Stimulated activated CD8-positive, alpha-beta memory T cell treated with anti-CD3 and anti-CD28 coated beads, Interleukin-12 subunit alpha, Interleukin-12 subunit beta, amount 100 ng/mL, for 24 hours (primary cell): ENCODE measurements around the gene SLC23A1.
"Not testable (repeated sequence)": the region's sequence is repeated elsewhere in the genome, so short reads cannot be mapped to it uniquely, and the experiment has no call there.

Experiments used
- DNase-seq: peaks from one replicate; pipeline ENCODE4 v3.0.0-alpha.2; 2020; ENCODE audit errors: extremely low read depth

The SLC23A1 gene

DNA sequence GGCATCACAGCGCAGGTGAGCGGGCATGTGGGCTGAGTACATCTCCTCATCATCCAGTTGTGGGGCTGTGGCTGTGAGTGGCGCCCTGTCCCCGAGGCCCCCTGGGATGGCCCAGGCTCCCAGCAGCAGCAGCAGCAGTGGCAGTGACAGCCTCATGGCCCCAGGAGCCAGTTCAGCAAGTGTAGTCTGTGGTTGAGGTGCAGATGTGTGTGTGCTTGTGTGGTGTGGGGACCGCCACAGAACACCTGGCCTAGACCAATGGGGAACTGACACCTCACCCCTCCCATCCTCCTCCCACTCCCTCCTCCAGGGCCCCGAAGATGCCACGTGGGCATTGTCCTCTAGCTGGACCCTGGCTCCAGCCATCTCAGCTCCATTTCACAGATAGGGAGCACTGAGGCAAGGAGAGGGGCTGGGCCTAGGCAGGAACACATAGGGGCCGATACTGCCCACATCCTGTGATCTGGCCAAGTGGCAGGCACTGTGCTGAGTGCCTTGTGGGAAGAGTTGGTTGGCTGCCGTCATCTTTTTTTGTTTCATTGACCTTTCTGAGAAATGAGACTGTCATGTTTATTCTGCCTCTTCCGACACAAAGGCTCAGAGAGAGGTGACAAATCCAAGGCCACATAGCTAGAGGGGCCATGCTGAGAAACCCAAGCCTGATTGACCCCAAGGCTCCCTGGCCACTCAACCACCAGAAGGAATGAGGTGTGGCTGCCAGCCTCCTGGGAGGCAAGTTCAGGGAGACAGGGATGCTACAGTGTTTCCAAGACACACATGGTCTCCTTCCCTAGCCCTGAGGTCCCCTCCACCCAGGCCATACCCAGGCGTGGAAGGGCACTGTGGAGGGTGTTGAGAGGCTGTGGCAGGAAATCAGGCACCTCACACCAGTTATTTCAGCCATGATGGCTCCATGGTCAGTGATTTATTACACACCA lies 6.9 kb upstream of the SLC23A1 start, which contains the start of gene MZB1:
Gene MZB1 (minus strand): TSS at position 213 of the 938 bp plus-strand sequence. CDS start 57 bp downstream, at position 156.
- DNase-seq: no peak

DNA sequence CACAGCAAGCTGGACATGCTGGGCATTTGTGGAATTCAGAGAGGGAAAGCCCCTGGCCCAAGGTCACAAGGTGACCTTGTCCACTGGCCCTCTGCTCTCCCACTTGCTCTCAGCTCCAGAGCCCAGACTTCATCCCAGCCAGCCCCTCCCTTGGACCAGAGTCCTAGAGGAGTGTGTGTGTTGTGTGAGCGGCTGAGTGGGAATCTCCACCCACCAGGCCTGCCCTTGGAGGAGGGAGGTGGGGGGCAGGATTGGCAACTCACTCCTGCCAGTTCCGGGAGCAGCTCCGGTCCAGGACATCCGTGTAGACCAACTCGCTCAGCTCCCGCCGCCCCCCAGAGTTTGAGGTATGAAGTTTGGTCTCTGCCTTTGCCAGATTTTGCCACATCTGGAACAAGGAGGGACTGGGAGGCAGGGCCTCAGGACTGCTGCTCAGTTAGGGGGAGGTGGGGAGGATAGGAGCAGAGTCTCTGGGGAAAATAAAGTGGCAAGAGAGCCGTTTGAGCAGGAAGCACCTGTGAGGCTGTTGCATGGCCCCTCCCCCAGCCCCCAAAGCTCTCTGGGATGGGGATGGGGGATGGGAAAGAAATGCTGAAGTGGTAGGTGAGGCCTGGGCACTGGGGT lies 5.2 kb upstream of the SLC23A1 start:
- DNase-seq: no peak

DNA sequence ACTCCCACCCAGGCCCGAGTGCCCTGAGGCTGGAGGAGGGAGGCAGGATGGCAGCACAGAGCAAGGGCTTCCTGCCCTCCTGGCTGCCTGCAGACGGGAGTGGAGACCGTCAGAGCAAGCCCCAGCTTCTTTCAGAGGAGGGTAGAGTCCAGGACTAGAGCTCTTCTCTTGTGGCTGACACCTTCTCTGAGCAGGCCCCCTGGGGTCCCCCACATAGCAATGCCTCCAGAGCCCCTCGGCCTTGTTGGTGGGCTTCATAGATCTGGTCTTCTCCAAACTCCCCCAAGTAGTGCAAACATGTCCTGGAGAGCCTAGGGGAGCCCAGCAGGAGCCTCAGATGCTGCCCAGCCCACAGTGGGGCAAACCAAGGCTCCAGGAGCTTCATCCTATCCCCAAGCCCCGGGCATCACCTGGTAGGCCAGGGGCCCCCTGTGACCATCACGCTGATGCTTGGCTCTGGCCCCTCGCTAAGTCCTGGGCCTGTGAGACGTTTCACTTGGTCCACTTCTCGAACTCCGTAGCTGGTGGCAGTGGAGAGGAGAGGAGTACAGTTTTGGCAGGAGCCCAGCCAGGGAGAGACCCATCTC lies 4.6 kb upstream of the SLC23A1 start:
- no peak for DNase-seq

DNA sequence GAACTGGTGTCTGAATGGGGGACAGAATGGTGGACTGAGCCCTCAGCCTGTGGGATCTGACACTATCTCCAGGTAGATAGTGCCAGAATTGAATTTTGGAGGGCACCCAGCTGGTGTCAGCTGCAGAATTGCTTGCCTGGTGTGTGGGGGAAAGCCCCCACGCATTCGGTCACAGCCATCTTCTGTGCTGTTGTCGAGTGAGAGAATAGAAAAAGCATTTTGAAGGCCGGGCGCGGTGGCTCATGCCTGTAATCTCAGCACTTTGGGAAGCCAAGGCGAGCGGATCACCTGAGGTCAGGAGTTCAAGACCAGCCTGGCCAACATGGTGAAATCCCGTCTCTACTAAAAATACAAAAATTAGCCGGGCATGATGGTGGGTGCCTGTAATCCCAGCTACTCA lies 3.9 kb upstream of the SLC23A1 start:
- DNase-seq: not testable (repeated sequence)

DNA sequence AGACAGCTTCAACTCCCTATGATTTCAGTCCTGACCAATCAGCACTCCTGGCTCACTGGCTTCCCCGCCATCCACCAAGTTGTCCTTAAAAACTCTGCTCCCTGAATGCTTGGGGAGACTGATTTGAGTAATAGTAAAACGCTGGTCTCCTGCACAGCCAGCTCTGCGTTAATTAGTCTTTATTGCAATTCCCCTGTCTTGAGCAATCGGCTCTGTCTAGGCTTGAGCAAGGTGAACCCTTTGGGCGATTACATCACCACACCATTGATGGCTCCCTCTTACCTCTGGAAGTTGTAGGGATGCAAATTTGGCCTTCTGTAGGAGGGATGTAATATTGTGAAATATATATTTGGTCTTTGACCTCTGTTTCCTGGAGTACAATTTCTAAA lies 2.9 kb upstream of the SLC23A1 start:
- no peak for DNase-seq

DNA sequence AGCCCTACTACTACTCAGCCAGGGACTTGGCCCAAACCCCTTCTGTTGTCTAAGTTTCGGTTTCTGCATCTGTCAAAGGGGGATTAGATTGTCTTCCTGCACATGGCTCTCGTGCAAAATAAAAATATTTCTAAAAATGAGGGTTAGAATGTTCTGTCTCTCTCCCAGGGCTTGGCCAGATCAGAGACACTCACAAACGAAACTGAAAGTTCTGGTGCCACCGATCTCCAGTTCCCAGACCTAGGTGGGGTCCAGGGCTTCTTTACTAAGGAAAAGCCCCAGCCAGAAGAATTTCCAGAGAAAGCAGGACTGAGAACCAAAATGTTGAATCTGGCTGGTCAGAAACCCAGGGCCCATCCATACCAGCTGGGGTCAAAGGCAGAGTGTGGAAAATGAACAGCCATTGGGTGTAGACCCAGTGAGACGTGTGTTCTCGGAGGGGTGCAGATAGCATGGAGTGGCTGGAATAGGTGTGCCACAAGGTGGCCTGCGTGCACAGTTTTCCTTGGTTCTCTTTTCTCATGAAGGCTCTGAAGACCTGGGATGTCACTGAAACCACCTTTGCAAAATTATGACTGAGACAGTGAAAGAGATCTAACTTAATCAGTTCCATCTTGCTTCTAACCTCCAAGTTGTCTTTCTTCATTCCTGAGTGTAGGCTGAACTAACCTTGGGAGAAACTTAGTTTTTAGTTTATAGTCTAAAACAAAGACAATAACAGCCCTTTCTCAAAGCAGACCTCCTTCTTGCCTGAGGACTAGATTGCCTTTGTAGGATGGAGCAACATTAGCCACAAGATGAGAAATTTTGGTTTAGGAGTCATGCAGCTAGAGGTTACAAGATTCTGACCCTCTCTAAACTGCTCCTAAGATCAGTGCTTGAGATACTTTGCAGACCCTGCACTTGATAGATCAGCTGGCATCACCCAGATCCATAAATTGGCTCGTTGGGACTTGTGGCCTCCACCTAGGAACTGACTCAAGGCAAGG lies 2.3 kb upstream of the SLC23A1 start:
- DNase-seq: no peak

DNA sequence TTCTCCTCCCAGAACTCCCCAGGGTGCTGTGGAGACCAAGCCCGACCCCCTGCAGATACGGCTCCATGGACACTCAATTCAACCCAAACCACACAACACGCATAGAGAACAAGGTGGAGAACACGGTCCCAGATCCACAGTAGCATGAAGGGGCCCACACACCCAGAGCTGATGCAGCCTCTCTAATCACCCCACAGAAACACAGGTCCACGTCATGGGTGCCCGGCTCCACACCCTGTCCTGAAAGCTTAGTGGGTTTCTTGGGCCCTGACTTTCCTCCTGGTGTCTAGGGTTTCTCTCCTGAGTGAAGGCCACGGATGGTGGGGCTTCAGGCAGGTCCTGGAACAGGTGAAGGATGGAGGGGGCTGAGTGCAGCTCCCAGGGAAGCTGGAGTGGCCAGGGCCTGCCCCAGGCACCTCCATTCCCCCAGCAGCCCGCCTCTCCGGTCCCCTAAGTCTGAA lies 1.5 kb upstream of the SLC23A1 start:
- DNase-seq: no peak

DNA sequence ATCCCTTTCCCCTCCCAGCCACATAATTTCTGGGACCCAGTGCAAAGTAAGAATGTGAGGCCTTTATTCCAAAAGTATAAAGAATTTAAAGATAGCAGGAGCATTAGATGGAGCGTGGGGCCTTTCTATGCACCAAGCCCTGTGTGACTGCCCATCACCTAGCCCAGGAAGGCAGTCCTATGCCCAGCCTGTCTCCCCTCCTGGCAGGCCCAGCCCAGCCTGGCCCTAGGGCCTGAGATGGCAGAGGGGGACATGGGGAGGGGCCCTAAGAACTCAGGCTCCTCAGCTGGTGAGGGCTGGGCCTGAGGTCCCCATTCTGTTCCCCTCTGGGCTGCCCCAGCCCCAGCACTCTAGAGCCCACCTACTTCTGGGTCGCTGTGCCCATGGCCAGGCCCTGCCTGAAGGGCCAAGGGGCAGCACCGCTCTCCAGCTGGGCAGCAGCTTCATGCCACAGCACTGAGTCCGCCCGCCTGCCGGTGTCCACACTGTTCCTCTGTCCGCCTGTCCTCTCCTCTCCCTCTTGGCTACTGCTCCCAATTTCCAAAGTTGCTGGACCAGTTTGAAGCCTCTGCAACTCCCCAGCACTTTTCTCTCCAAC lies 995 bp upstream of the SLC23A1 start:
- DNase-seq: no peak

DNA sequence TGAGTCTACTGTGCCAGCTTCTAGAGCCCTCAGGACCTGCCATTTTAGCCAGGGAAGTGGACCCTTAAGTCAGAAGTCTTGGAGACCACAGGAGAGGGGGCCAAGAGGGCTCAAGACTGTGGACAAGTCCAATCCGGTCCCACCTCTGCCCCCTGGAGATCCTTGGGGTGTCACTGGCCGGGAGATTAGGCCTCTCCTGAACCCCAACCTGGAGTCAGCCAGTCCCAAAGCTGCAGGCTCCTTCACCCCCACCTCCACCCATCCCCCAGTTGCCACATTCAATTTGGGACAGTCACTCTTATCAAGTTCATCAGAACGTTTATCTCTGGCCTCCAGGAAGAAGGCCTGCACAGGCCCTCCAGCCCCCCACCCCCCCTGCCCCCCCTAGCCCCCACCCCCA lies 290 bp downstream of the SLC23A1 start:
- no peak for DNase-seq

DNA sequence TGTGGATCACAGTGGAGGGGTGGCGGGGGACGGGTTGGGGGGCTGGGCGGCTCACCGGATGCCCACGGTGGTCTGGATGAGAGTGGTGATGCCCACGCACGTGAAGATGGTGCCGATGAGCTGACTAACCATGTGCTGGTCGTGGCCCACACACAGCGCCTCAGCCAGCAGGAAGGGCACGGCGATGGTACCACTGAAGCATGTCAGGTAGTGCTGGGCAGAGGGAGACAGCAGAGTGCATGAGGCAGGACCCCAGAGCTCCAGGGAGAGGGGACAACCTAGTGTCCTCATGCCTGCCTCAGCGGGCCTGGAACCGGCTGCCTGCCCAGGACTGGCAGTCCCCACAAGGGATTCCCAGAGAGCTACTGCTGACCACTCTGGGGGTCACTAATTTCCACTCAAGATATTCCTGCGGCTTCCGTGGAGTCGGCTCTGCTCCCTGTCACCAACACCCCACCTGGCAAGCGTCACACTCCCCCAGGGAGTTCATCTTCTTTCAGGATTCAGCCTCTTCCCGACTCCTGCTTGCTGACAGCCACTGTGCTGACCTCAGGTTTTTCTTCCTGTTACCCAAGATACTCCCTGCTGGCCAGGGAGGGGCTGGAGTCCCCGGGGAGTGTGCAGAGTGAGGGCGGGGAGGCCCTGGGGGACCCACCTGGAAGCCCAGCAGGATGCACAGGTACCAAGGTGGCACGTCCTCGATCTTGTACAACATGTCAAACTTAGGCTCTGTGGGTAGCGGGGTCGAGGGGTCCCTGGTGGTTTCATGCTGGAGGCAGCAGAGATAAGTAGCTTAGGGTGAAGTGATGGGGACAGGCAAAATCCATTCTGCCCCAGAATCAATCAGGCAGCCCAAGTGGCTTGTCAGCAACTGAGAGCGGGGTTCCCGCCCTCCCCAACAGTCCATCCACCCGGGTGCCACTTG lies 998 bp downstream of the SLC23A1 start:
- DNase-seq: no peak

DNA sequence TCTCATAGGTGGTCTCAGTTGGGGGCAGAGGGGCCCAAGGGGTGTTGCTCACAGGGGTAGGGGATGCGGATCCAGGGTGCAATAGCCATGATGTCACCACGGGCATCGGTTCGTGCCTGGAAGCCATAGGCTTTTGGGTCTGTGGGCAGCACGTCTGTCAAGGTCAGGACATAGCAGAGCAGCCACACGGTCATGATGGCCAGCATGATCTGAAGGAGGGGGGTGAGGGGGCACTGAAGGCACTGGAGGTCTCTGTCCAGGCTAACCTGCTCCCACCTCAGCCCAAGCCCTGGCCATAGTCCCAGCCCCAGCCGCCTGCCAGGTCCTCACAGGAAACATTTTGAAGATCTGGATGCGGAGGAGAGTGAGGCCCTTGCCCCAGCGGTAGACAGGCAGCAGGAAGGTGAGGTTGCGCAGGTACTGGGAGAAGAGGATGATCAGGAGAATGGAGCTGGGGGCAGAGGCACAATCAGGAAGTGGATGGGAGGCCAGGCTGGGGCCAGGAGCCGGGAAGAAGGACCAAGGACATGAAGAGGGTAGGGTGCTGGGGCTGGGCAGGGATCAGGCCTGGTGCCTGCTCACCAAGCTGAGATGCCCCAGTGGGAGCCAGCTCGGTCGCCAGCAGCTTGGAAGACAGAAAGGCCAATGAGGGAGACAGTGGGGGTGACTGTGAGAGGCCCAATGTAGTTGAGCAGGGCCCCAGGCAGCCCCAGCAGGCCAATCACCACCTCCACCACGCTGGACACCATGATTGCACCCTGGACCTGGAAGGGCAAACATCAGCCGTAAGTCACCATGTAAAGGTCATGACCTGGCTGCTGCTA lies 3.3 kb downstream of the SLC23A1 start:
- DNase-seq: no peak

DNA sequence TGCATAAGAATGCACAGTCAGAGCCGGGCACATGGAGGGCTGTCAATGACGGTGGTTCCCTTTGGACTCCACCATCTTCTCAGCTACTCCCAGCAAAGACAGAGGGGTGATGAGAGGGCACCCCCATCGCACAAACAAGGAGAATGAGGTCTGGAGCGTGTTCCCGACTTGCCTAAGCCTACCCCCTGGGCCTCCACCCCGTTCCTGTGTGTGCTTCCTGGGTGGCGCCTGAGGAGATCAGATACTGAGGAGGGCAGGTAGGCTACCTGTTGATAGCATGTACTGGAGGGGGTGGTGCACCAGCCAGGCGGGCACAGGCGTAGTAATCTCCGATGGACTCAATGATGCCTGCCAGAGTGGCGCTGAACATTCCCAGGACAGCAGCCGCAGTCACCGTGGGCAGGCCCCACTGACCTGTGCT lies 4.1 kb downstream of the SLC23A1 start:
- no peak for DNase-seq

DNA sequence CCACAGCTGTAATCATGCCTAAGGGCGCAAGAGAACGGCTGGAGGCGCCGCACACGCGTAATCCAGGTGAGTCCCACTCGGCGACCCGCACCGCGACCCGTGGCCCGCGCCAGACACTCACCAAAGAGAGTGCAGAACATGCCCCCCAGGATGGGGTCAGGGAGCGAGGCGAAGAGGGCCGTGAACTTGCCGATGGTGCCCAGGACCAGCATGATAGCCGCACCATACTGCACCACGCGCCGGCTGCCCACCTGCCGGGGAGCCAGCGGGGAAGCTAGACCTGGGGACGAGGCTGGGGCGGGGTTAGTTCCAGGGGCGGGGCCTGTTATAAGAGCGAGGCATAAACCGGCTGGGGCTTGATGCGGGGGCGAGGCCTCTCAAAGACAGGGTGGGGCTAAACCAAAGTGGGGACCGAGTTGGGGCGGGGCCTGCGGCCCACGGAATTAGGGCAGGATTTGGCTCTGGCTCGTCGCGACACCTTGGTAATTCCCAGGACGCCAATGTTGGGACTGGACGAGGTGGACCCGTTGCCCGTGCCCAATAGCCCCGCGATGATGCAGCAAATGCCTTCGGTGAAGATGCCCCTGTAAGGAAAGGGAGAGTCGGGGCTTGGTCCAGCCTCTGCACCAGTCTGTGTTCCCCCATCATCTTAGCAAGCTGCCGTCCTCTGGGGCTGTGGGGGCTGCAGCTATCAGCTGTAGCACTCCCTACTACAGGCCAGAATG lies 4.8 kb downstream of the SLC23A1 start:
- DNase-seq: no peak

DNA sequence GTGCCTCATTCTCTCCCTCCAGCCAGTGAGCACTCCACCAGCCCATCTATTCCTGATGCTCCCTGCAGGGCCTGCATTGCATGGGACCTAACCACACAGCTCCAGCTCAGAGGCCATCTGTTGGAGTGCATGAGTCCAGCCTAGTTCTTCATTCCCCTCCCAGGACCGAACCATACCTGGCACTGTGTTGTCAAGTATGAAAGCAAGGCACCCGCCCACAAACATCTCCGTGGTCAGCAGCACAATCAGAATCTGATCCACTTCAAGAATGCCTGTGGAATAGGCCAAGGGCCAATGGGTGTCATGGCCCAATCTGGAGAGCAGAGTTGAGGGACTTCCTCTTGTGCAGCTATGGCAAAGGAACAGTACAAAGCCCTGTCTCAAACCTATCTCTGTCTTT lies 5.9 kb downstream of the SLC23A1 start:
- no peak for DNase-seq

DNA sequence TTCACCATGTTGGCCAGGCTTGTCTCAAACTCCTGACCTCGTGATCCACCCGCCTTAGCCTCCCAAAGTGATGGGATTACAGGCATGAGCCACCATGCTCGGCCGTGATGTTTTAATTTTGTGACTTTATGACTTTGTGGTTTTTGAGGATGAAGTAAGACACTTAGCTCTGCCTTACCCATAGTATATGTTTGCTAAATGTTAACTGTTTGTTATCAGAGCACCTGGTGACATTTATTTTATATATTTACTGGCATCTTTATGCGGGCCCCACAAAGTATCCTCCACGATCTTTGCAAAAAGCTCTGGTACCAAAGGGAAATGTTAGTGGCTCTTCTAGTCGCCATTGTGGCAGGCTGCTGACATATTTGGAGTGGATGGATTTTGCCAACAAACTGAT lies 6.7 kb downstream of the SLC23A1 start:
- DNase-seq: no peak

DNA sequence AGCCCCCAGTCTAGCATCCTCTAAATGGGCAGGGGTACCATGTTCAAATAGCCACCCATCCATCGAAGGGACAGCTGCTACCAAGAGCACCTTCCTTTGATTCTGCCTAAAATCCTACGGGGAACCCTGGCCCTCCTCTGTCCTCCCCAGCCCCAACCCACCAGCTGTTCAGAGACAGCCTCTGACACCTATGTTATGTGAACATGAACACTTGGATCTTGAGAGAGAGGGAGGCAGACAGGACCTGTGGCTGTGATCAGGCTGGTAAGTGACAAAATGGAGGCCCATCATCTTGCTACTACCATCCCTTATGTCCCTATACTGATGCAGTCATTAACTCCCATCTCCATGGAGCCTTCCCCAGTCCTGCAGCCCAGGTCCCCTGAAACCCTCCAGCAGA lies 8.2 kb downstream of the SLC23A1 start:
- no peak for DNase-seq

DNA sequence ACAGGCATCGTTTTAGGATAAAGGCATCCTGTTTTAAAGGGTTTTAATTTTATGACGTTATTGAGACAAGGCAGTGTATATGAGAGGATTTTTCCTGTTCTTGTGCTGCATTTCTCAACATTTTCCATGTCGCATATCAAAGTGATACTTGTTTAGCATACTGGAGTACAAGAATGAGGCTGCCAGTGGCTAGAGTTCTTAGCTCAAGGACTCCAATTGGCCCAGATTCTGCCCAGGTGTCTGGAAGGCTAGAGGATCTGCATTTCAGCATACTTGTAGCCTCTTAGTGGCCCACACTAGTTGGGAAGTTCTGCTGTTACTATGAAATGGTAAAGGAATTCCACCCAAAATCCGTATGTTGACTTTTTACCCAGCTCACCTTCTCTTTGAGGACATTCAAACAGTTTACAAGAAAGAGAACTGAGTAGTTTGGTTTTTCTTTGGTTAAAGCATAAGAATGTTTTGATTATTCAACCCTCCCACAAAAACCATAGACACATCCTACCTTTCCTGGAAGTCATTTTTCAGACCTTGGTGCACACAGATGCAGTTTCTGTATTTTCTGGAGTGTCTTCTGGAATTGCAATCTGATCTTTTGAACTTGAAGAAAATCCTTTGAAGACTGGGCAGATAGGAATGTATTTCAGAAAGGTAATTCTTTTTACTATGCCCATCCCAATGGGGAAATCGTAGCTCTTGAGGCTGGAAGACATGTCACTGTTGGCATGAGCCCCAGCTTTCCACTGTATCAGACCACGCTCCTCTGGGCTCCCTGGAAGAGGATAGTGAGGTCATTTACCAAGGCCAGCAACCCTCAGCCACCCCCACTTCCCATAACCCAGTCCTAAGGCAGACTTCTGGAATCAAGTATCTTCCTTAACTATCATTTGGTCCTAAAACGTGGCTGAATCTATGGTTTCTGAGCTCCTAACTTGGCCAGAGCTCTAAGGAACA lies 11.3 kb downstream of the SLC23A1 start:
- no peak for DNase-seq
